IMR-90 (cell line): ENCODE measurements around the gene BMP8B.

Experiments
- BHLHE40 ChIP-seq: fragments of 150-350 bp; IDR thresholded peaks from 2 replicates; pipeline ENCODE4 v1.6.1; 2016; ENCODE audit warnings: mild to moderate bottlenecking, low read depth, low read length
- CEBPB ChIP-seq: IDR thresholded peaks from 2 replicates; pipeline ENCODE4 v1.6.1; 2012; ENCODE audit warnings: low read depth, low read length, improper control_type of control experiment
- MXI1 ChIP-seq: IDR thresholded peaks from 2 replicates; pipeline ENCODE4 v1.6.1; 2012; ENCODE audit warnings: low read depth, mild to moderate bottlenecking, low read length, moderate library complexity, borderline replicate concordance
- NFE2L2 ChIP-seq: fragments of 150-350 bp; IDR thresholded peaks from 2 replicates; pipeline ENCODE4 v1.6.1; 2016; ENCODE audit warnings: low read depth, mild to moderate bottlenecking, low read length
- POLR2A ChIP-seq: IDR thresholded peaks from 2 replicates; pipeline ENCODE4 v1.6.1; 2012; ENCODE audit warnings: mild to moderate bottlenecking, low read depth, low read length
- RCOR1 ChIP-seq: IDR thresholded peaks from 2 replicates; pipeline ENCODE4 v1.6.1; 2012; ENCODE audit warnings: mild to moderate bottlenecking, low read length, improper control_type of control experiment; ENCODE audit not compliant: insufficient replicate concordance
- RFX5 ChIP-seq: IDR thresholded peaks from 2 replicates; pipeline ENCODE4 v1.8.0; 2012; ENCODE audit warnings: low read depth, mild to moderate bottlenecking, low read length, moderate library complexity
- SMC3 ChIP-seq: fragments of 150-350 bp; IDR thresholded peaks from 2 replicates; pipeline ENCODE4 v1.6.1; 2016; ENCODE audit warnings: low read depth, mild to moderate bottlenecking, antibody characterized with exemption, low read length, moderate library complexity
- USF2 ChIP-seq: fragments of 150-350 bp; IDR thresholded peaks from 2 replicates; pipeline ENCODE4 v1.6.1; 2017; ENCODE audit warnings: mild to moderate bottlenecking, antibody characterized with exemption, low read length, low read depth
- TF ChIP-seq, protein P1 (sequence below): conservative IDR thresholded peaks from 2 replicates; pipeline ENCODE4 v1.5.1; 2012; ENCODE audit warnings: mild to moderate bottlenecking, low read depth, low read length, improper control_type of control experiment

- no peak for TF ChIP-seq MXI1
- TF ChIP-seq, protein P1, sequence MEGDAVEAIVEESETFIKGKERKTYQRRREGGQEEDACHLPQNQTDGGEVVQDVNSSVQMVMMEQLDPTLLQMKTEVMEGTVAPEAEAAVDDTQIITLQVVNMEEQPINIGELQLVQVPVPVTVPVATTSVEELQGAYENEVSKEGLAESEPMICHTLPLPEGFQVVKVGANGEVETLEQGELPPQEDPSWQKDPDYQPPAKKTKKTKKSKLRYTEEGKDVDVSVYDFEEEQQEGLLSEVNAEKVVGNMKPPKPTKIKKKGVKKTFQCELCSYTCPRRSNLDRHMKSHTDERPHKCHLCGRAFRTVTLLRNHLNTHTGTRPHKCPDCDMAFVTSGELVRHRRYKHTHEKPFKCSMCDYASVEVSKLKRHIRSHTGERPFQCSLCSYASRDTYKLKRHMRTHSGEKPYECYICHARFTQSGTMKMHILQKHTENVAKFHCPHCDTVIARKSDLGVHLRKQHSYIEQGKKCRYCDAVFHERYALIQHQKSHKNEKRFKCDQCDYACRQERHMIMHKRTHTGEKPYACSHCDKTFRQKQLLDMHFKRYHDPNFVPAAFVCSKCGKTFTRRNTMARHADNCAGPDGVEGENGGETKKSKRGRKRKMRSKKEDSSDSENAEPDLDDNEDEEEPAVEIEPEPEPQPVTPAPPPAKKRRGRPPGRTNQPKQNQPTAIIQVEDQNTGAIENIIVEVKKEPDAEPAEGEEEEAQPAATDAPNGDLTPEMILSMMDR, result no peak
- no peak for TF ChIP-seq POLR2A
- TF ChIP-seq SMC3, result no peak
- TF ChIP-seq NFE2L2, result no peak
- TF ChIP-seq USF2, result no peak
- TF ChIP-seq RCOR1, result no peak
- TF ChIP-seq CEBPB, result no peak
- TF ChIP-seq RFX5, result no peak
- TF ChIP-seq BHLHE40, result no peak
Observed at GRCh38 chr1:39826583-39826982, 37.9 kb upstream of the BMP8B start.
